Nephron (organoid): Measurements from ENCODE around the gene PCDH9.

Experiments used
- H3K27ac Mint-ChIP-seq, 3 experiments: 2 replicates each; pipeline ENCODE4 v1.8.0; 2020; ENCODE audit warnings: mixed read lengths in 3 of 3, mild to moderate bottlenecking in 2 of 3, moderate library complexity in 1 of 3
- H3K27me3 Mint-ChIP-seq: 2 replicates; pipeline ENCODE4 v1.8.0; 2021; ENCODE audit warnings: low read depth, mild to moderate bottlenecking, moderate library complexity, mixed read lengths
- H3K36me3 Mint-ChIP-seq: 2 replicates; pipeline ENCODE4 v1.8.0; 2020; ENCODE audit warnings: low read depth, mixed read lengths
- H3K4me1 Mint-ChIP-seq: 2 replicates; pipeline ENCODE4 v1.8.0; 2020; ENCODE audit warnings: mixed read lengths
- H3K4me3 Mint-ChIP-seq, 3 experiments: 2 replicates each; pipeline ENCODE4 v1.8.0; 2020; ENCODE audit warnings: mild to moderate bottlenecking in 3 of 3, mixed read lengths in 3 of 3, moderate library complexity in 2 of 3
- H3K9me3 Mint-ChIP-seq: 2 replicates; pipeline ENCODE4 v1.8.0; 2020; ENCODE audit warnings: mixed read lengths
- CTCF ChIP-seq, 3 experiments: fragments of 200-600 bp; sonication (generic); IDR thresholded peaks; one replicate each; pipeline ENCODE4 v1.5.0; 2021; ENCODE audit warnings: antibody characterized with exemption in 3 of 3; ENCODE audit not compliant: unreplicated experiment in 3 of 3

PCDH9 gene

GRCh38 chr13:67075239-67075638 is 154.9 kb downstream of the PCDH9 start:
- no peak overlapping the region for H3K4me3 Mint-ChIP-seq
- H3K27ac Mint-ChIP-seq: peak overlapping the region in 1 of 3 experiments; percentile 30
- no peaks in the 10 kb centered on the region for H3K27me3 Mint-ChIP-seq
- TF ChIP-seq CTCF (IDR thresholded peaks at IDR 0.05; ENCODE audit: unreplicated experiment in 3 of 3): peak in 2 of 3 experiments; percentile 10 to 12
- no peaks in the 10 kb centered on the region for H3K4me1 Mint-ChIP-seq
- H3K36me3 Mint-ChIP-seq: no peaks in the 10 kb centered on the region
- no peaks in the 10 kb centered on the region for H3K9me3 Mint-ChIP-seq

DNA sequence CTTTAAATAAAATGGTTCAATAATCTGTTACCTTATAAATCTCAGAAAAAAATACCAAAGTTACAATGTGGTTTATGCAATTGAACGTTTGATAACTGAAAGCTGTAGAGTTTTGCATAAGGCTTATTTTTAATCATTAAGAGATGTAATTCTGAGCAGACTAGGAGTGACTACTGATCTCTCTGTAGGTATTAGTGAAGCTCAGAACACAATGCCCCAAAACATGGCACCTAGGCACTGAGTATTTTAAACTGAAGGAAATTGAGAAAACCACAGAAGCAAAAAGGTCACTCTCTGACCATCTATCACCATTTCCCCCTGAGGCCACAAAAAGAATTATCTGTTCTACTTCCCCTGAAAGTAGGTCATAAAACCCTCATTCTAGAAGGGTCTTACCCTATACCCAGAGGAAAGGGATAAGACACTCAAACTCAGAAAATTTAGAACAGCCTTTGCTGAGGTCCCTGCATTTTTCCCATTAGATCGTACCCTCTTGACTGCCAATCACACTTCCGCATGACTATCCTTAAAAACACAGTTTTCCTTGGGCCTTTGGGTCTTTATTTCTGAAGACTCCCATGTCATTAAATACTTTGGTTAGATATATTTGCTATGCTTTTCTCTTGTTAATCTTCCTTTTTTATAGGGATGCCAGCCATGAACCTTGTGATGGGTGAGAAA is 158.1 kb downstream of the PCDH9 start:
- TF ChIP-seq CTCF (IDR thresholded peaks at IDR 0.05; ENCODE audit: unreplicated experiment in 3 of 3): no peak

DNA sequence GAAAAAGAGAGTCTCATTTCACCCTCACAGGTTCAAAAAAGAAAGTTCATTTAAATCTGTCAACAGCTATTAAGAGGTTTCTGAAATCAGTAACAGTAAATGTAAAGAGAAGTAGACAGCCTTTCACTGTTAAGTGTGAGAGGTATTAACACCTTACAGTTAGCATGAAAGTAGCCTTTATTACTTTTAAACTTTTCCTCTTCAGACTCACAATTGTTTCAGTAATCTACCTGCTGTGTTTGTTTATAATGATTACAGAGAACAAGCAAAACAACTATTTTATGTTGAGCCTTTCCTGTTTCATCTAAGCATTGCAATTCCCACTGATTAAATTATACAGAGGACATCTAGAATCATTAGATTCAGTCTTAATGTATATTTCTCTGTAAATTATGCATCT is 159.8 kb downstream of the PCDH9 start:
- no peak overlapping the region for H3K27ac Mint-ChIP-seq
- H3K4me1 Mint-ChIP-seq: no peaks in the 10 kb centered on the region
- no peak for TF ChIP-seq CTCF (IDR thresholded peaks at IDR 0.05; ENCODE audit: unreplicated experiment in 3 of 3)
- no peaks in the 10 kb centered on the region for H3K27me3 Mint-ChIP-seq
- H3K36me3 Mint-ChIP-seq: no peaks in the 10 kb centered on the region
- no peaks in the 10 kb centered on the region for H3K9me3 Mint-ChIP-seq
- no peak overlapping the region for H3K4me3 Mint-ChIP-seq

More for the DNA sequence above, 158.1 kb downstream of the PCDH9 start:
- Mint-ChIP-seq H3K36me3 (no peaks in the 10 kb centered on the region), H3K4me1 (no peaks in the 10 kb centered on the region), H3K27me3 (no peaks in the 10 kb centered on the region), H3K4me3 (no peak overlapping the region), H3K9me3 (no peaks in the 10 kb centered on the region), H3K27ac (no peak overlapping the region)

GRCh38 chr13:67069117-67069767 is 160.9 kb downstream of the PCDH9 start:
- Mint-ChIP-seq H3K36me3 (no peaks in the 10 kb centered on the region), H3K4me3 (no peak overlapping the region), H3K27ac (no peak overlapping the region), H3K9me3 (no peaks in the 10 kb centered on the region), H3K27me3 (no peaks in the 10 kb centered on the region), H3K4me1 (no peaks in the 10 kb centered on the region)
- no peak for TF ChIP-seq CTCF (IDR thresholded peaks at IDR 0.05; ENCODE audit: unreplicated experiment in 3 of 3)

- no peaks in the 10 kb centered on the region for H3K9me3 Mint-ChIP-seq
- TF ChIP-seq CTCF (IDR thresholded peaks at IDR 0.05; ENCODE audit: unreplicated experiment in 3 of 3): no peak
- no peak overlapping the region for H3K4me3 Mint-ChIP-seq
- H3K27me3 Mint-ChIP-seq: no peaks in the 10 kb centered on the region
- H3K27ac Mint-ChIP-seq: no peak overlapping the region
- H3K4me1 Mint-ChIP-seq: peaks cover 9% of the 10 kb centered on the region
- H3K36me3 Mint-ChIP-seq: no peaks in the 10 kb centered on the region
Measured at GRCh38 chr13:67064920-67065319, 165.2 kb downstream of the PCDH9 start.

- no peaks in the 10 kb centered on the region for H3K9me3 Mint-ChIP-seq
- H3K27me3 Mint-ChIP-seq: no peaks in the 10 kb centered on the region
- no peak for TF ChIP-seq CTCF (IDR thresholded peaks at IDR 0.05; ENCODE audit: unreplicated experiment in 3 of 3)
- no peak overlapping the region for H3K27ac Mint-ChIP-seq
- H3K36me3 Mint-ChIP-seq: no peaks in the 10 kb centered on the region
- no peak overlapping the region for H3K4me3 Mint-ChIP-seq
- peaks cover 9% of the 10 kb centered on the region for H3K4me1 Mint-ChIP-seq
Measured at GRCh38 chr13:67063036-67063435, 167.1 kb downstream of the PCDH9 start.
